UCSD-AML1 (cell line): ENCODE results near the gene PTMS.
"Not testable (repeated sequence)": the region's sequence is repeated elsewhere in the genome, so short reads cannot be mapped to it uniquely, and the experiment has no call there.

Experiments used
- DNase-seq: peaks from one replicate; lab custom pipeline; 2025; ENCODE audit not compliant: unreplicated experiment; lab: John Stamatoyannopoulos, UW

The PTMS gene

DNA sequence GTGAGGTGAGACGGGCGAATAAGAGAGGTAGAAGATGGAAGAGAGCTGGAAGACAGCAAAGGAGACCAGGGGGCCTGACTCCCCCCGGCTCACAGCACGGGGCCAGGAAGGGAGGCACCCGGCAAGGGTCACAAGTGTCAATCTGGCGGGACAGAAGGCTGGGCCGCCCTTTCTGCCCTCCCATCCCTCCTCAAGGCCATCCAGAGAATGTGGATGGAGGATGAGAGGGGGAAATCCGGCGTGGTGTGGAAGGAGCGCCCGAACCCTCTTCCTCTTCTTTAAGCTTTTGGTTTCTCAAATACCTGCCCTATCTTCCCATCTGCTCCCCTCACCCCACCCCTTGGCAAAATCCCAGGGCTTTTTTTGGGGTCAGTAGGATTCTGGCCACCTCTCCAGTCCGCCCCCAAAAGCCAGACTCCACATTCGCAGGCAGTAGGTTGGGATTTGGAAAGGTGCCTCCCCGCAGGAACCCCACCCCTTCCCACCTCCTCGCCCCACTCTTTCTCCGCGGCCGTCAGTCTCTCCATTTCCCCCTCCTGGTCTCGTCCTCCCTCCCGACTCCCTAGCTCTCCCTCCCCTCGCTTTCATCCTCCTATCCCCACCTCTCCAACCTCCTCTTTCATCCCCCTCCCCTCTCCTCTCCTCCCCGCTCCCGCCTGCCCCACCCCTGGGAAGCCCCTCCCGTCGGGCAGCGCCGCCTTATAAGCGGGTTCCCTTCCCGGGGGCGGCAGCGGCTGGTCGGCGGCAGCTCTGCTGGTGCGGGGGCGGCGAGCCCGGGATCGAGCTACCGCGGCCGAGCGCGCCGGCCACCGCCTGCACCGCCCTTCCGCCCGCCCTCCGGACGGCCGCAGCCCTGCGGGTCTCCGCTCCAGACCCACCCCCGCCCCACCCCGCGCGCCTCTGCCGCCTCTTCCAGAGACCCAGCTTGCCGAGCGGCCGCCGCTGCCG, at the start of gene PTMS:
Gene PTMS, plus strand, starts transcription at position 730 of the 948 bp plus-strand sequence. CDS start 343 bp downstream, outside the sequence.
- peak; percentile 50 for DNase-seq

GRCh38 chr12:6716874-6717437, 49.2 kb upstream of the PTMS start:
- no peak for DNase-seq

DNA sequence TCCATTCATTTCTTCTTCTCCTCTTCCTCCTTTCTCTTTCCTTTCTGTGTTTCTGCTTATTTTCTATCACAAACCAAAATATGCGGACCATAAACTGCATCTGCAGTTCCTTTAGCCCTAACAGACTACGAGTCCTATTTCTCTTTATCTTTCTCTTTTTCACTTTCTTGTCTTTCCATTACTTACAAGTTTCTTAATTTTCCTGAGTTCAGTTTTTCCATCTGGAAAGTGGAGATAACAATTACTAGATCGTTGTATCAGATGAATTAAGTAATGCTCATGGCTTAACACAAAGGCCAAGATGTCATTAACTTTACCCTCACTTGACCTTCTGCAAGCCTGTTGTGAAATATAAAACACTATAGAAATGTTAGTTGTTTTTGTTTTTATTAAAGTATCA, 43.3 kb upstream of the PTMS start:
- DNase-seq: no peak

DNA sequence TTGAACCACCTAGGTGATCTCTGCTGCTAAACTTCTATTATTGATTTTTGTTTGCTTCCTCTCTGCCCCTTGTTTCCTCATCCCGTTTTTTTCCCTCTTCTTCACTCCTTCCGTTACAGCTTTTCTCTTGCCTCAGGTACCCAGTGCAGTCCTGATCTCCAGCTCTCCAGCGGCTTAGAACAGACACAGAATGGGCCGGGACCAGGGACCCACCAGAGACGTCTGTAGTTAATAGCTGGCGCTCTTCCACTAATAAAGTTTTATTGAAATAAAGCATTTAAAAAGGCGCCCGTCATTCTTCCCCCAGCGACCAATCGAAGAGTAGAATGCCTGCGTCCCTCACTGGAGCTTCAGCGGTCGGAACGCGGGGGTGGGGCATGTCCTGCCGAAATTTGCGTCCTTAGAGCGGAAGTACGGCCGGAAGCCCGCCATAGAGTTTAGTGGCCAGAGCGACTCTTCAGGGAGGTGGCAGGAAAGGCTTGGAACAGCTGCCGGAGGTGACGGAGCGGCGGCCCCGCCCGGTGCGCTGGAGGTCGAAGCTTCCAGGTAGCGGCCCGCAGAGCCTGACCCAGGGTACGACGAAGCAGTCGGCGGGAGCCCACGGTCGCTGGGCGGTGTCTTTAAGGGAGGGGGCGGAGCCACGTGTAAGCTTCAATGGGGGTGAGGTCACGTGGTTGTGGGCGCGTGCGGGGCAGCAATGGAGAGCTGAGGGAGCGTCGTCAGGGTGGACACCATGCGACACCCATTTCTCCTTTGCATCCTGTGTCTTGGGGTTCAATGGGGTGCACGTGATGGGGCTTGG, 42.4 kb upstream of the PTMS start, which contains the start of gene COPS7A:
Gene COPS7A, plus strand, starts transcription at position 440 of the 802 bp plus-strand sequence. CDS start 611 bp downstream, outside the sequence.
- DNase-seq: peak; percentile 99

DNA sequence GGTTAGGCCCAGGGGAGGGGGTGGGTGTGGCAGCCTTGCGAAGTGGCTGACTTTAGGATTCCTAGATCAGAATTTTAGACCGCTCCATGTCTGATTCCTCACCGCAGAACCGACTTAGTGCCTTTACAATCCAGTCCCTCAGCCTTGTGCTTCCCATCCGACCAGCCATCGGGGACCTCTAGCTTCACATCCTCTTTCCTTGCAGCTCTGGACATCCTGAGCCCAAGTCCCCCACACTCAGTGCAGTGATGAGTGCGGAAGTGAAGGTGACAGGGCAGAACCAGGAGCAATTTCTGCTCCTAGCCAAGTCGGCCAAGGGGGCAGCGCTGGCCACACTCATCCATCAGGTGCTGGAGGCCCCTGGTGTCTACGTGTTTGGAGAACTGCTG, 41.8 kb upstream of the PTMS start:
- DNase-seq: peak; percentile 71

GRCh38 chr12:6725350-6725749, 40.8 kb upstream of the PTMS start:
- no peak for DNase-seq

GRCh38 chr12:6729186-6729585, 37.0 kb upstream of the PTMS start:
- DNase-seq: no peak

DNA sequence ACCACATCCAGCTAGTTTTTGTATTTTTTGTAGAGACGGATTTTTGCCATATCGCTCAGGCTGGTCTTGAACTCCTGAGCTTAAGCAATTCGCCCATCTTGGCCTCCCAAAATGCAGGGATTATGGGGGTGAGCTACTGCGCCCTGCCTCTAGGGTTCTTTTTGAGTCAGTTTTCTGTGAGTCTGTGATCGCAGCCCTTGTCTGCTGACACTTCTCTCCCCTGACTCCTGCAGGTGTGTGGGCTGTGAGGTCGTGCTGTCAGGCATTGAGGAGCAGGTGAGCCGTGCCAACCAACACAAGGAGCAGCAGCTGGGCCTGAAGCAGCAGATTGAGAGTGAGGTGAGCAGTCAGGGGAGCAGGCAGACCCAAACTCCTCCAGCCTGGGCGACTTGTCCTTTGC, 36.0 kb upstream of the PTMS start:
- DNase-seq: no peak

DNA sequence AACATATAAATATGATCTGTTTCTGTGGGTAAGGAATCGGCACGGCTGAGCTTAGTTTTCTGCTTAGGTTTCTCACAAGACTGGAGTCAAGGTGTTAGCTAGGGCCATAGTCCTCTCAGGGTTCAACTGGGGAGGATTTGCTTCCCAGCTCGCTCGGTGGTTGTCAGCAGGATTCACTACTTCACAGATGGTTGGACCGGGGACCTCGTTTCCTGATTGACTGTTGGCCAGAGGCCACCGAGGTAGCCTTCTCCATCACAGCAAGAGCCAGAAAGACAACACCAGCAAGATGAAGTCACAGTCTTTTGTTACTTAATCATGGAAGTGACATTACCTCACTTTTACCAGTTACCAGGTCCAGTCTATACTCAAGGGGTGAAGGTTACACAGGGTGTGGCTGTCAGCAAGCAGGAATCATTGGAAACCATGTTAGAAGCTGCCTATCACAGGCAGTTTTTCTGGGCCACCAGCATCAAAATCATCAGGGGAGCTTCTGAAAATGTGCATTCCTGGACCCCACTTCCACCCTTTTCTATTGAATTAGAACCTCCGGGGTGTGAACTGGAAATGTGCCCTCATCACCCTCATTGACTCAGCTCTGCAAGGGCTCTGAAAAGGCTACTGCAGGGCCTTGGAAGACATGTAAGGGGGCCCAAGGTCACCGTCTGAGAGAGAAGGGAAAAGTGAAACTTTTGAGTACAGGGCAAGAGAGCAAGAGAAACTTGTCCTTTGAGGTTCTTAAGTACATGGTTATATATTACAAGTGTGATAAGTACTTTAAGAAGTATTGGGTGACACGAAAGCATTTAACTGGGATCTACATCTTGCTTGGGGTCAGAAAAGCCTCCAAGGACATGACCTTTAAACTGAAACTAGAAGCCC, 31.4 kb upstream of the PTMS start:
- DNase-seq: no peak

- peak; percentile 60 for DNase-seq
Observed at GRCh38 chr12:6735448-6736191, 30.5 kb upstream of the PTMS start.

- DNase-seq: no peak
Observed at GRCh38 chr12:6736754-6737153, 29.4 kb upstream of the PTMS start.

DNA sequence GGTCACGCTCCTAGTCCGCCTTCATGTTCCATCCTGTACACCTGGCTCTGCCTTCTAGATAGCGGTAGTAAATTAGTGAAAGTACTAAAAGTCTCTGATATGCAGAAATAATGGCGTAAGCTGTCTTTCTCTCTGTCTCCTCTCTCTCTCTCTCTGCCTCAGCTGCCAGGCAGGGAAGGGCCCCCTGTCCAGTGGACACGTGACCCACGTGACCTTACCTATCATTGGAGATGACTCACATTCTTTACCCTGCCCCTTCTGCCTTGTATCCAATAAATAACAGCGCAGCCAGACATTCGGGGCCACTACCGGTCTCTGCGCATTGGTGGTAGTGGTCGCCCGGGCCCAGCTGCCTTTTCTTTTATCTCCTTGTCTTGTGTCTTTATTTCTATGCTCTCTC, 24.1 kb upstream of the PTMS start:
- DNase-seq: not testable (repeated sequence)

GRCh38 chr12:6742834-6743233, 23.3 kb upstream of the PTMS start:
- no peak for DNase-seq

DNA sequence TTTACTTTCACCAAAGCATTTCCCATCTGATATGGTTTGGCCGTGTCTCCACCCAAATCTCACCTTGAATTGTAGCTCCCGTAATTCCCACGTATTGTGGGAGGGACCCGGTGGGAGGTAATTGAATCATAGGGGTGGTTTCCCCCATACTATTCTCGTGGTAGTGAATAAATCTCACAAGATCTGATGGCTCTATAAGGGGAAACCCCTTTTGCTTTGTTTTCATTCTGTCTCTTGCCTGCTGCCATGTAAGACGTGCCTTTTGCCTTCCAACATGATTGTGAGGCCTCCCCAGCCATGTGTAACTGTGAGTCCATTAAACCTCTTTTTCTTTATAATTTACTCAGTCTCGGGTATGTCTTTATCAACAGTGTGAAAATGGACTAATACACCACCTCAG, 22.9 kb upstream of the PTMS start:
- not testable (repeated sequence) for DNase-seq

GRCh38 chr12:6745741-6746525, 20.2 kb upstream of the PTMS start:
- DNase-seq: peak; percentile 57

DNA sequence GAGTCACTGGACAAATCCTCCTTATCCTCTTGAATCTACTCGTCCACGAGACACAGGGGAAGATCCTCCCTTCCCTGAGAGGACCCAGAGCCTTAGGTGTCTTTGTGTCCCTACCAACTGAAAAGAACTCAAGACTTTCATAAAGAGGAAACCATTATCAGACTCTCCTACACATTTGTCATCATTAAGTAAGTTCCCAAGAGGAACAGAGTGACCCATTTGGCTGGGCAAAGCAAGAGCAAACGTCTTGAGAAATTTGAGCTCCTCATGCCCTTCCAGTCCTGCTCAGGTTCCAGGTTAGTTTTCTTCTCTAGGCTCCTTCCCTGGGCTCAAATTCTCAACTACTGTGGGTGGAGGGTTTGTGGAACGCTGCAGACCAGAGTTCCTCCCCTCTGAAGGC, 18.9 kb upstream of the PTMS start:
- DNase-seq: no peak

GRCh38 chr12:6748761-6749160, 17.4 kb upstream of the PTMS start:
- no peak for DNase-seq

DNA sequence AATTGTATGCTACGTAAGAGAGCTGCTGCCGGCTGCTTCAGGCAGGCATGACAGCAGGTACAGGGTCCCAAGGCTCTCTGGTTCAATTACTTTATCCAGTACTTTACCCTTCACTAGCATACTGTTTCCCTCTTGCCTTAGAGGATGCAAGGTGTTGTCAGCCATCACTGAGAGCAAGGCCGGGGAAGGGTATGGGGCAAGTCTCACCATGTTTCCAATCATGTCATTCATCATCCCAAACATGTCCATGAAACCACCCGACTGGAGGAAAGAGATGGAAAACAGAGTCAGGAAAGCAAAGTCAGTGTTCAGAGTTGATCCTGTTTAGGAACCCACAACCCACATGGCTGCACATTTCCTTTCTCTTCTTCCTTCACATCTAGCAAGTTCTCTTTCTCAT, 15.7 kb upstream of the PTMS start:
- DNase-seq: no peak

DNA sequence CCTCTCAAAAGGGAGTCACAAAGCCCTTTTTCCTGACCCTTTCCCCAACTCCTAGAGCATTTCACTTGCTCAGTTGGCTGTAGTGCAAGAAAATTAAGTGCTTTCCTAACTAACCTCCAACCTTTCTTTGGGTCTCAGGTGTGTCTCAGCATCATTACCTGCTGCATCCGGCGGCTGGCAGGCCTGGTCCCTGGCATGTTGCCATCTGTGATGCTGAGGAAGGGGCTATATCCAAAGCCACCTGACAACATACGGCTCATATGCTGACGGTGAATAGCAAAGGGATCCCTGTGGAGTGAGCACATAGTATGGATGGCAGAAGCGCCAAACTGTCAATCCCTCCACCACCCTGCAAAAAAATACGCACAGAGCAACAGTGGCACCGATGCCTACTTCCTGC, 14.4 kb upstream of the PTMS start:
- no peak for DNase-seq
